HAP-1 (cell line): ENCODE measurements around the gene ACADVL.
A peak's percentile ranks its signal among the peaks of the same experiment; 100 is the strongest.

Experiments
- DNase-seq, 2 experiments: peaks; one replicate each; pipeline ENCODE4 v3.0.0-alpha.2; 2016 to 2020; ENCODE audit warnings: low spot score in 2 of 2
- H3K27me3 ChIP-seq: fragments of 250-450 bp; sonication (Bioruptor Pico); 2 replicates; pipeline ENCODE4 v1.5.1; 2020; ENCODE audit warnings: low read depth, mild to moderate bottlenecking, moderate library complexity
- H3K36me3 ChIP-seq: fragments of 250-450 bp; sonication (Bioruptor Pico); replicated peaks from 2 replicates; pipeline ENCODE4 v1.5.1; 2020; ENCODE audit warnings: mild to moderate bottlenecking
- H3K4me1 ChIP-seq: fragments of 250-450 bp; sonication (Bioruptor Pico); 2 replicates; pipeline ENCODE4 v1.5.1; 2020; ENCODE audit warnings: mild to moderate bottlenecking
- H3K4me3 ChIP-seq: fragments of 250-450 bp; sonication (Bioruptor Pico); 2 replicates; pipeline ENCODE4 v1.5.1; 2020; ENCODE audit warnings: mild to moderate bottlenecking, moderate library complexity
- H3K9me3 ChIP-seq: fragments of 250-450 bp; sonication (Bioruptor Pico); 2 replicates; pipeline ENCODE4 v1.5.1; 2020; ENCODE audit warnings: mild to moderate bottlenecking, moderate library complexity
- in situ Hi-C: fragments of 300-500 bp; cut with MboI; formaldehyde crosslinking; loops from 3 replicates; pipeline ENCODE4 v1.14.3; 2020; ENCODE audit warnings: low sequenced_read_pairs, inconsistent platforms, mixed read lengths

Gene ACADVL

DNA sequence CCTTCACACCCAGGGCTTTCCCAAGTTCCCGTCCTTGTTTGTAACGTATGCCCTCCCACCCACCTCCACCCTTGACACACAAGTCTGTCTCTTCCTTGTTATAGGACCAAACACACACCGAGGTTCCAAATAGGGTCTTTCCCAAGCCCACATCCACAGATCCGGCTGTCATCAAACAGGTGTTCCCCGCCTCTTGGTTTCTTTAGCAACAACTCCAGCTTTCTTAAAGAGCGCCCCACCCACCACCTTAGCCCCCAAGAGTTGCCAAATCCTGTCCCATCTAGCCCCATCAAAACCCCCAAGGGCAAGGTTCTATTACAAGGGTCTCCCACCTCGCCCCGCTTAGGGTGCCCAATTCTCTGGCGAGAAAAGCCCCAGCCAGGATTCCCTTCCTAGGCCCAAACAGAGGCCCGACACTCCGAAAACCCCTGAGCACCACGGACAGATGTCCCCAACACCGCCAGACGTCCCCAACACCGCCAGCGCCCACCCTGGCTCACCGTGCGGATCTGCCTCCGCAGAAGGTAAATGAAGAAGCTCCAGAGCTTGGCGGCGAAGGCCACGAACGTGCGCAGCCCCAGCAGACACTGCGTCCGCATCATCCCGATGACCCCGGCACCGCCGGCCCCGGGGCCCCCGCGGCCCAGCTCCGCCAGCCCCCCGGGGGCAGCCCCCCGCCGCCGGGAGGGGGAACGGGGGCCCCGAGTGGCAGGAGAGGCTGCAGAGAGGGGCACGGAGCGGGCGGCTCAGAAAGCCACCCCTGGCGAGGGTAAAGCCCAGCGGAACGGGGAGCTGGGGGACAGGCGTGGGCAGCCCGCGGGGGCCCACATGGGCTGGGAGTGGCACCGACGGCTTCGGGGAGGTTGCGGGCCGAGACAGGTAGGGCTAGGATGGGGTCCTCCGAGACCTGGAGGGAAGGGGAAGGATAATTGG lies 31.2 kb downstream of the ACADVL start:
- no peak for DNase-seq
- H3K4me3 ChIP-seq: peak overlapping the region; percentile 99
- H3K9me3 ChIP-seq: no peaks in the 10 kb centered on the region
- H3K27me3 ChIP-seq: no peaks in the 10 kb centered on the region
- peaks cover 16% of the 10 kb centered on the region for H3K4me1 ChIP-seq
- H3K36me3 ChIP-seq: peaks cover 27% of the 10 kb centered on the region
- in situ Hi-C loops: no loop called here

DNA sequence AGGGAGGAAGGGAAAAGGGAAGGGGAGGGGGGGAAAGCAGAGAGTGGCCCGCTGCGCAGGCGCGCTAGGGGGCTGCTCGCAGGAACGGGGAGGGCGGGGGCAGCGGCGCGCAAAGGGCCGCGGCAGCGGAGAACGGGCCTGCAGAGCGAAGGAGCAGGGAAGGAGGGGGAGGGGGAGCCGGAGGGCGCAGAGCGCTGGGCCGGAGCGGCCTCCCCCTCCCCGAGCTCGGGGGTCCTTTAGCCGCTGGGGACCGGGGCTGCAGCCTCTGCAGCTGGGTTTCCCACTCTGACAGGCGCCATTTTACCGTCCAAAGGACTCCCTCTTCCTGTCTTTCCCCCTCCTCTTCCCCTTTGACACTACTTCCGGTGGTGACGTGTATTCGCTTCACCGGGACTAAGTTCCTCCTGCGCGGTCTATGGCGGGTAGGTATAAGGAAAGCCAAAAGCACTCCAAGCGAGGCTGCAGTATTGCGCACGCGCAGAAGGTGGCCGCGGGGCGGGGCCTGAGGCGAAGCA lies 32.0 kb downstream of the ACADVL start, which contains the start of gene CTDNEP1:
TSS of gene CTDNEP1 (minus strand) at position 74 of the 515 bp plus-strand sequence. CDS start 438 bp downstream, outside the sequence.
- Histone ChIP-seq H3K9me3 (no peaks in the 10 kb centered on the region), H3K27me3 (no peaks in the 10 kb centered on the region), H3K36me3 (peaks cover 27% of the 10 kb centered on the region), H3K4me1 (peaks cover 16% of the 10 kb centered on the region), H3K4me3 (peak within 1 kb of the TSS; percentile 99)
- DNase-seq: peak; percentile 97 to 99
- in situ Hi-C loops: no loop called here

DNA sequence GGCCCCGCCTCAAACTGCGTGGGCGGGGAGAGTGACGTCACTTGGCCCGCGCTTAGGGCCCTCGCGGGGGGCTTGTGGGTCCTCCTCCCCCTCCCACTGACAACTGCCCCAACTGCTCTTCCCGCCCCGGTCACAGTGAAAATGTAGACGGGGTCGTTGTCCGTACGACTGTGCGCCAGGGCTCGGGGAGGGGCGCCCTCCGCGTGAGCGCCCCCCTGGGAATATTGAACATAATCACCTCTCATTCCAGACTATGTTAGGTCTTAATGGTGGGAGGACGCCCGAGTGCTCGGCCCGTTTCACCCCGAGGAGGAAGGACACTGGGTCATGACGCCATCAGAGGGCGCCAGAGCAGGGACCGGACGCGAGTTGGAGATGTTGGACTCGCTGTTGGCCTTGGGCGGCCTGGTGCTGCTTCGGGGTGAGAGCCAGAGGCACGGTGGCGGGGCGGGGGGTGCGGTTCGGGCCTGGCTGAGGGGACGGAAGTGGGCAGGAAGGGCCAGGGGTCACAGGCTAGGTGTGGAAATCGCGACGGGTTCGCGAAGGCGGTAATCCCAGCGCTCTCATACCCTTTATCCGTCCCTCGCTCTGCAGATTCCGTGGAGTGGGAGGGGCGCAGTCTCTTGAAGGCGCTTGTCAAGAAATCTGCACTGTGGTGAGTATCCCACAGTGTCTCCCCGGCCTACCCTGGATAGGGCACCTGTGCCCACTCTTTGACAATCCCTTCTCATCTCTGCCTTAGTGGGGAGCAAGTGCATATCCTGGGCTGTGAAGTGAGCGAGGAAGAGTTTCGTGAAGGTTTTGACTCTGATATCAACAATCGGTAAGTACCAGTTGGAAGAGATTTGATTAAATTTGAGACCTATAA lies 32.7 kb downstream of the ACADVL start, which contains the start of gene ELP5:
TSS of gene ELP5 (plus strand) at position 40 of the 868 bp plus-strand sequence. CDS start at position 376, 336 bp downstream.
- in situ Hi-C loops: no loop called here
- Histone ChIP-seq H3K4me3 (peak within 1 kb of the TSS; percentile 99), H3K9me3 (no peaks in the 10 kb centered on the region), H3K4me1 (peaks cover 16% of the 10 kb centered on the region), H3K36me3 (peaks cover 28% of the 10 kb centered on the region), H3K27me3 (no peaks in the 10 kb centered on the region)
- peak; percentile 89 to 96 for DNase-seq

DNA sequence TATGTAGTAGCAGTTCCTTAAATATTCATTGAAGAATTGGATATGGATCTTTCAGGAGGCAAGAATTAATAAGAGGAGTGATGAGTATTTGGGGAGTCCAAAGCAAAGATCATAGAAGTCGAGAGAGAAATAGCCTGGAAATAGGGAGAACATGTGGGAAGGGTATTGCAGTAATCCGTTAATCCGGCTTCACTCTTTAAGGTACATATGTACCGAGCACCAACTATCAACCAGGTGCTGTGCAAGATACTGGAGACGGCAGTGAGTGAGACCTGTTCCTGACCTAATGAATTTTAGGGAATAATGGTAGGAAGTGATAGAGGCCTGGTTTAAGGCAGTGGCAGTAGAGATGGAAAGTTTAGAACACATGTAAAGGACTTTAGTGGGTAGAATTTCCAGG lies 33.3 kb downstream of the ACADVL start:
- Histone ChIP-seq H3K4me3 (peak overlapping the region; percentile 99), H3K4me1 (peaks cover 16% of the 10 kb centered on the region), H3K9me3 (no peaks in the 10 kb centered on the region), H3K36me3 (peaks cover 35% of the 10 kb centered on the region), H3K27me3 (no peaks in the 10 kb centered on the region)
- no peak for DNase-seq
- in situ Hi-C loops: no loop called here

DNA sequence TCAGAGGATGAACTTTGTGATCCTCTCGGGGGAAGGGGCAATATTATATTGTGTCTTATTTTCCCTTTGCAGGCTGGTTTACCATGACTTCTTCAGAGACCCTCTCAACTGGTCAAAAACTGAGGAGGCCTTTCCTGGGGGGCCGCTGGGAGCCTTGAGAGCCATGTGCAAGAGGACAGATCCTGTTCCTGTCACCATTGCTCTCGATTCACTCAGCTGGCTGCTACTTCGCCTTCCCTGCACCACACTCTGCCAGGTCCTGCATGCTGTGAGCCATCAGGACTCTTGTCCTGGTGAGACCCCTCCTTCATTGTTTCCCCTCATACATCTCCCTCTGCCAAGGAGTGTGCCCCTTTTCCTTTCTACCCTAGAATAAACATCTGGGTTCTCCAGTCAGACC lies 34.8 kb downstream of the ACADVL start:
- no peaks in the 10 kb centered on the region for H3K27me3 ChIP-seq
- H3K9me3 ChIP-seq: no peaks in the 10 kb centered on the region
- no peak overlapping the region for H3K4me3 ChIP-seq
- H3K36me3 ChIP-seq: peaks cover 46% of the 10 kb centered on the region
- in situ Hi-C loops: no loop called here
- DNase-seq: no peak
- peaks cover 15% of the 10 kb centered on the region for H3K4me1 ChIP-seq

DNA sequence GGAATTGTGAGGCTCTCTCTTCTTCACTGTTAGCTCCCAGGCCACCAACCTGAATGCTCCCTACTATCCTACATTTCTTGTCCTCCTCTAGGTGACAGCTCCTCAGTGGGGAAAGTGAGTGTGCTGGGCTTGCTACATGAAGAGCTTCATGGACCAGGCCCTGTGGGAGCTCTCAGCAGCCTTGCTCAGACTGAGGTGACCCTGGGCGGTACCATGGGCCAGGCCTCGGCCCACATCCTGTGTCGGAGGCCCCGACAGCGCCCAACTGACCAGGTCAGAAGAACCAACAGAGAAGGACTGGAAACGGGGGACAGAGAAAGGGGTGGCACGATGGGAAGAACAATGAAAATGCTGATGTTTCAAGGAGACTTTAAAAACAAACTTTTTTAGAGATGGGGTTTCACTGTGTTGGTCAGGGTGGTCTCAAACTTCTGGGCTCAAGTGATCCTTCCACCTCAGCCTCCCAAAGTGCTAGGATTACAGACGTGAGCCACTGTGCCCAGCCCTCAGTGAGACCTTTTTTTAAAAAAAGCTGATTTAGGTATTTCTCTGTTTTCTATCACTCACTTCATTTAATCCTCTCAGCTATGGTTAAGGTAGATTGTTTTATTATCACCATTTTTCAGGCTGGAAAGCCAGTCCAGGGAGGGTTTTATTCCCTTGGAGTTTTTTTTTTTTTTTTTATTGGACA lies 37.2 kb downstream of the ACADVL start:
- H3K27me3 ChIP-seq: no peaks in the 10 kb centered on the region
- no peaks in the 10 kb centered on the region for H3K9me3 ChIP-seq
- in situ Hi-C loops: no loop called here
- no peak for DNase-seq
- peaks cover 7% of the 10 kb centered on the region; the same call in 1 of the 2 replicates for H3K4me1 ChIP-seq
- no peak overlapping the region for H3K4me3 ChIP-seq
- peaks cover 53% of the 10 kb centered on the region for H3K36me3 ChIP-seq

DNA sequence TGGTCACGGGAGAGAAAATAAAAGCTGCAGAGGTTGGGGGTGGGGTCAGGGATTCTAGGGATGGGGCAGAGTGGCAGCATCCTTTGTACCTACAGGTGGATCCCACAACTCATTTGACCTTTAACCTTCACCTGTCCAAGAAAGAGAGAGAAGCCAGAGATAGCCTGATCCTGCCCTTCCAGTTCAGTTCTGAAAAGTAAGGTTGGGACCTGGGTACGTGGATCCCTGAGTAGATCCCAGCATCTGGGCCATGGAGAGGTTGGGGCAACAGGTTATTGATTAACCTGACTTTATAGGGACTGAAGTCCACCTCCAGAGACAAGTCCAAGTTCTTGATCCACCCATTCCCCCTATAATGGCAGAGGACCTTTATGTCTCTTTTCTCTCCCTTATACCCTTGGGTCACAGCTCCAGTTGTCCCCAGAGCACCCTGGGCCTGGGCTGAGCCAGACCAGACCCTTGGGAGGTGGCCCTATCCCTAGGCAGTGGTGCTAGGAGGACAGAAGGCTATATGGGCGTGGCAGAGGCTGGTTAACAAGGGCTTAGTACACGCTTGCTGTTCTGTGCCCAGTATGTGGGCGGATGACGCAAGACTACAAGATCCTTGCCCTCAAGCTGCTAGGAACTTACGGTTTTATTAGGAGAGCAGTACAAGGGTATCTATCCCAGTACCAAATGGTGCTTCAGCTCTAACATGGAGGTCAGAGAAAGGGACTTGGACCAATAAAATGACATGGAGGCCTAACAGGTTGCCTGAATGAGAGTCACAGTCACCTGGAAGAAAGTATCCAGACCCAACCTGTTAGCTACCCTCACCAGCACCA lies 39.2 kb downstream of the ACADVL start:
- no peak for DNase-seq
- Histone ChIP-seq H3K4me1 (peaks cover 12% of the 10 kb centered on the region), H3K27me3 (no peaks in the 10 kb centered on the region)

DNA sequence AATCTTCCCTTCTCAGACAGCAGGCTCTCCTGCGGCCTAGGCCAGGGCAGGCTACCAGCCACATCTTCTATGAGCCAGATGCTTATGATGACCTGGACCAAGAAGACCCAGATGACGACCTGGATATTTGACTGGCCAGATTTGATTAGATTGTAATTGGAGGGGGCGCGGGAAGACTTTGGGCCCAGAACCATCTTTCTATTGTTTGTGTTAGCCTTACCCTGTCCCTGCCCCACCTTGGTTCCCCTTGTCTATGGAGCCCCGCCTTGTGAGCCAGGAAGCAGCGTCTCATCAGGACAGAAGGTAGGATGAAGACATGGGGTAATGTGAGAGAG lies 39.8 kb downstream of the ACADVL start:
- Histone ChIP-seq H3K36me3 (peaks cover 44% of the 10 kb centered on the region), H3K27me3 (no peaks in the 10 kb centered on the region), H3K4me1 (peaks cover 17% of the 10 kb centered on the region), H3K9me3 (no peaks in the 10 kb centered on the region), H3K4me3 (no peak overlapping the region)
- in situ Hi-C loops: no loop called here
- no peak for DNase-seq

More for the DNA sequence above, 39.2 kb downstream of the ACADVL start:
- in situ Hi-C loops: no loop called here
- peaks cover 50% of the 10 kb centered on the region for H3K36me3 ChIP-seq
- no peaks in the 10 kb centered on the region for H3K9me3 ChIP-seq
- H3K4me3 ChIP-seq: no peak overlapping the region

DNA sequence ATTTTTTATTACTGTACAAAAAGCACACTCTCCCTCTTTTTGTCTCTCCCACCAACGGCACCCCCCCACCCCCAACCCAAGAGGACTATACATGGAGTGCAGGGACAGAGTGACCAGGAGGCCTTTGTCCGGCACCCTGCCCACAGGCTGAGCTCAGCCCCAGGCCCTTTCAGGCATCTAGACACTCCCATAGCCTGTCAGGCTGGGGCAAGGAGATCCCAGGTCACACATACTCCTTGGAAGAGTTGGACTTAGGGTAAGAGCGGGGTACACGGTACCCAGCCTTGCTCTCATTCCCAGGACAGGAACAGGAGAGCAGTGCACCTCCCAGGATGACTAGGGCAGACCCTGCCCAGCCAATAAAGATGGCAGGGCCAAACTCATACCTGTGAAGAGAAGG lies 40.4 kb downstream of the ACADVL start:
- Histone ChIP-seq H3K4me1 (peaks cover 22% of the 10 kb centered on the region), H3K9me3 (no peaks in the 10 kb centered on the region), H3K4me3 (no peak overlapping the region), H3K27me3 (no peaks in the 10 kb centered on the region), H3K36me3 (peaks cover 43% of the 10 kb centered on the region)
- in situ Hi-C loops: no loop called here
- no peak for DNase-seq

DNA sequence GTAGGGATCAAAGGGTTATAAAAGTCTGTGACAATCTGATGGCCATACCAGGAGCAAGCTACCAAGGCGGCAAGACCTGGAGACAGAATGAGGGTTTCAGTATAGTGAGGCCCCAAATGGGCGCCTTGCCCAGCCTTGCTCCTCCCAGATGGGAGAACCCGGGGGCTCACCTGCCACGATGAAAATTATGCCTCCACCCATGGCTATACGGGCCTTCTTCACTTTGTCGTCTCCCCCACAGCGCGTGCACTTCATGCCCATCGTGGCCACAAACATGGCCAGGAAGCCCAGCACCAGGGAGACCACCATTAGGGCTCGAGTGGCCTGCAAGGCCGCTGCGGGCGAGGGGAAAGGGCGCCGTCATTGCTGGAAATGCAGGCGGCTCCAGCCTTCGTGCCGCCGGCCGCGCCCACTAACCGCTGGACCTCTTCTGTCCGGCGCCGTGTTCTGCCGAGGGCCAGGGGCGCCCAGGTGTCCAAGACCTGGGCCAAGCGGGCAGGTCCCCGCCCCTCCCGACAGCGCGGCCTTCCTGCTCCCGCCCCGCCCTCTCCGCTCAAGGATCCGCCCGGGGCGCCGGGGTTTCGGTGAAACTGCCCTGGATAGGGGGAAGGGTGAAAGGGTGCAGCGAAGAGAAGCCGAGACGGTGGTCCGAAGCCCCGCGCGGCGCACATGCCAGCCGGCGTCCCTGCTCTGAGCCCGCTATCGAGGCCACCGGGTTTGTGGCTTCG lies 41.1 kb downstream of the ACADVL start:
- in situ Hi-C loops: no loop called here
- Histone ChIP-seq H3K9me3 (no peaks in the 10 kb centered on the region), H3K27me3 (no peaks in the 10 kb centered on the region), H3K36me3 (peaks cover 43% of the 10 kb centered on the region), H3K4me3 (no peak overlapping the region), H3K4me1 (peaks cover 26% of the 10 kb centered on the region)
- no peak for DNase-seq

DNA sequence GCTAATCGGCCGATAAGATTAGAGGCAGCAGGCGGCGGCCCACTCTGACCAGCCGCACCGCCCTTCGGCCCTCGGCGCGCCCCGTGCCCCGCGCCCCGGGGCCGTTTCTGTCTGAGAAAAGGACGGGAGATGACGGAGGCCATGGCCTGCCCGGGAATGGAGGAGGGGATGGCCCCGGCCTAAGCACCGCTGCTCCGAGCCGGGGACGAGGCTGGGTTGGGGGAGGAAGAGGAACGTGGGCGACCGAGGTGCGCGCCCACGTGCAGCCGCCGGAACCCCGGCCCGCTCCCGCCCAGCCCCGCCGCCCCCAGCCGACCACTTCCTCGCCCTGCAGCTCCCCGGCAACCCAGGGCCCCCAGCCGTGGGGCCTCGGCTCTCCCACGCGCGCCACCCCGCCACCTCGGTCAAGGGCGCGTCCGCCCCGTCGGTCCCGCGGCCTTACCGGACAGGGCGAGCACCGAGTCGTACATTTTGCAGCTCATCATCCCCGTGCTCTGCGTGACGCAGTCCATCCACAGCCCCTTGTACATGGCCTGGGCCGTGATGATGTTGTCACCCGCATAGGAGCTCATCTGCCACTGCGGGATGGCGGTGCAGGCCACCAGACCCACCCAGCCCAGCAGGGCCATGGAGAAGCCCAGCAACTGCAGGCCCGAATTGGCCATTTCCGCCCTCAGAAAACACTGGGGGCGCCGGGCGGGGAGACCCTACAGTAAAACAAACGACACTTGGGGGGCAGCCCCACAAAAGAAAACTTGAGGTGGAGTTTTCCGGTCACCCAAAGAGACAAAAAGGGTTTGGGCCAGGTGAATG lies 41.8 kb downstream of the ACADVL start:
- Histone ChIP-seq H3K4me1 (peaks cover 29% of the 10 kb centered on the region), H3K27me3 (no peaks in the 10 kb centered on the region), H3K36me3 (peaks cover 35% of the 10 kb centered on the region), H3K9me3 (no peaks in the 10 kb centered on the region), H3K4me3 (no peak overlapping the region)
- no peak for DNase-seq
- in situ Hi-C loops: no loop called here
